Fibroblast of villous mesenchyme (primary cell): ENCODE data around the gene SMCO1. TPM values are rescaled to one million over a fixed set of nuclear protein-coding genes. Genes with fewer than 3 reads are reported as not detected.
"Not testable (repeated sequence)": the region's sequence is repeated elsewhere in the genome, so short reads cannot be mapped to it uniquely, and the experiment has no call there.

ENCODE experiments used
- DNase-seq: peaks from one replicate; pipeline ENCODE4 v3.0.0-alpha.2; 2010; ENCODE audit warnings: low read depth
- H3K4me3 ChIP-seq: 2 replicates; pipeline ENCODE4 v1.5.1; 2011; ENCODE audit warnings: low read depth, mild to moderate bottlenecking, low read length
- CTCF ChIP-seq: IDR thresholded peaks from 2 replicates; pipeline ENCODE4 v1.5.1; 2012; ENCODE audit warnings: low read depth, mild to moderate bottlenecking, low read length; ENCODE audit not compliant: insufficient read depth
- small RNA-seq: library from RNA; depleted of rRNA; stranded (forward); fragments of <200 nt; gene quantifications from one replicate; pipeline ENCODE3, GENCODE V24; 2012
- total RNA-seq: library from RNA; depleted of rRNA; stranded (reverse); fragments of >200 nt; gene quantifications from 2 replicates; pipeline ENCODE4 v1.2.3, GENCODE V29; 2012

SMCO1 gene
- total RNA-seq, 1 donor, result not detected

GRCh38 chr3:196463804-196464203, 51.3 kb downstream of the SMCO1 start:
- no peak for TF ChIP-seq CTCF
- no peak for DNase-seq
- H3K4me3 ChIP-seq, result no peak overlapping the region

GRCh38 chr3:196463478-196463756, 51.7 kb downstream of the SMCO1 start:
- DNase-seq, result no peak
- no peak overlapping the region for H3K4me3 ChIP-seq
- TF ChIP-seq CTCF, result no peak

GRCh38 chr3:196462680-196463477, 52.3 kb downstream of the SMCO1 start:
- H3K4me3 ChIP-seq, DNase-seq: not testable (repeated sequence)

GRCh38 chr3:196458063-196458462, 57.1 kb downstream of the SMCO1 start:
- DNase-seq, result no peak
- TF ChIP-seq CTCF, result no peak
- H3K4me3 ChIP-seq, result no peak overlapping the region

- DNase-seq, H3K4me3 ChIP-seq: not testable (repeated sequence)
These were observed 57.7 kb downstream of the SMCO1 start for GRCh38 chr3:196457470-196457869.

Small RNA genes within 50 kb of the gene (small RNA-seq; reads per million reads assigned to genes)
- not detected for gene RPS29P3

Other genes starting within 250 kb of the SMCO1 start
- gene PCYT1A, start 227.6 kb downstream of the SMCO1 start, total RNA-seq, result 76.3 and 110 TPM in 2 replicates
- 6.9 and 7.1 TPM in 2 replicates for gene DYNLT2B, start 197.1 kb downstream of the SMCO1 start, total RNA-seq
- gene TM4SF19, start 177.0 kb downstream of the SMCO1 start, total RNA-seq, result 0.43 and 0.97 TPM in 2 replicates
- gene UBXN7, start 82.9 kb downstream of the SMCO1 start, total RNA-seq, result 19.0 and 30.2 TPM in 2 replicates
- 17.1 and 22.5 TPM in 2 replicates for gene RNF168, start 11.6 kb downstream of the SMCO1 start, total RNA-seq
- 5.5 and 6.9 TPM in 2 replicates for gene WDR53, start 53.2 kb upstream of the SMCO1 start, total RNA-seq
- gene FBXO45, start 53.3 kb upstream of the SMCO1 start, total RNA-seq, result 9.3 and 12.5 TPM in 2 replicates
- under 0.01 and 0.32 TPM in 2 replicates for gene NRROS, start 124.3 kb upstream of the SMCO1 start, total RNA-seq
- 1.6 and 5.2 TPM in 2 replicates for gene CEP19, start 196.9 kb upstream of the SMCO1 start, total RNA-seq
- 18.0 and 31.1 TPM in 2 replicates for gene PIGX, start 197.0 kb upstream of the SMCO1 start, total RNA-seq
- 34.5 and 57.0 TPM in 2 replicates for gene PAK2, start 224.5 kb upstream of the SMCO1 start, total RNA-seq